NCI-H345 treated with DMSO at 0.1 percent for 48 hours (cell line): ENCODE measurements around the gene BIRC2.

Source experiments
- DNase-seq: peaks from one replicate; lab custom pipeline; 2025; ENCODE audit not compliant: unreplicated experiment; lab: John Stamatoyannopoulos, UW

BIRC2 gene

GRCh38 chr11:102399189-102399588, 52.2 kb downstream of the BIRC2 start:
- no peak for DNase-seq

GRCh38 chr11:102400603-102401002, 53.6 kb downstream of the BIRC2 start:
- DNase-seq, result no peak

GRCh38 chr11:102401905-102402304, 54.9 kb downstream of the BIRC2 start:
- no peak for DNase-seq

- no peak for DNase-seq
These were observed 55.5 kb downstream of the BIRC2 start for GRCh38 chr11:102402548-102402947.

- DNase-seq, result no peak
These were observed 58.5 kb downstream of the BIRC2 start for GRCh38 chr11:102405501-102405900.

- no peak for DNase-seq
These were observed 59.1 kb downstream of the BIRC2 start for GRCh38 chr11:102406099-102406498.

GRCh38 chr11:102407901-102408300, 60.9 kb downstream of the BIRC2 start:
- DNase-seq, result no peak

GRCh38 chr11:102408339-102408738, 61.3 kb downstream of the BIRC2 start:
- no peak for DNase-seq

GRCh38 chr11:102410382-102410784, 63.4 kb downstream of the BIRC2 start:
- no peak for DNase-seq

GRCh38 chr11:102411142-102411541, 64.1 kb downstream of the BIRC2 start:
- no peak for DNase-seq

GRCh38 chr11:102413497-102413896, 66.5 kb downstream of the BIRC2 start:
- DNase-seq, result no peak

GRCh38 chr11:102414559-102414958, 67.5 kb downstream of the BIRC2 start:
- no peak for DNase-seq

- no peak for DNase-seq
These were observed 68.4 kb downstream of the BIRC2 start for GRCh38 chr11:102415304-102415916.

GRCh38 chr11:102416976-102417375, 70.0 kb downstream of the BIRC2 start:
- DNase-seq, result no peak

- DNase-seq, result no peak
These were observed 72.2 kb downstream of the BIRC2 start for GRCh38 chr11:102419181-102419580.

GRCh38 chr11:102420547-102420946, 73.5 kb downstream of the BIRC2 start:
- no peak for DNase-seq

- DNase-seq, result peak; percentile 39
These were observed 74.2 kb downstream of the BIRC2 start for GRCh38 chr11:102421261-102421660.

GRCh38 chr11:102422817-102423712, 76.1 kb downstream of the BIRC2 start:
- DNase-seq, result no peak

- no peak for DNase-seq
These were observed 76.9 kb downstream of the BIRC2 start for GRCh38 chr11:102423936-102424335.

GRCh38 chr11:102426000-102426399, 79.0 kb downstream of the BIRC2 start:
- DNase-seq, result no peak

- no peak for DNase-seq
These were observed 79.6 kb downstream of the BIRC2 start for GRCh38 chr11:102426570-102426969.

GRCh38 chr11:102427068-102427467, 80.1 kb downstream of the BIRC2 start:
- DNase-seq, result no peak
